HEK293T (cell line): ENCODE data around the gene NCCRP1.

Source experiments
- ARNT ChIP-seq: fragments of 450-650 bp; IDR thresholded peaks from 2 replicates; pipeline ENCODE4 v1.6.1; 2017; ENCODE audit warnings: mild to moderate bottlenecking
- ELF4 ChIP-seq: fragments of 450-650 bp; IDR thresholded peaks from 2 replicates; pipeline ENCODE4 v1.6.1; 2017; ENCODE audit warnings: antibody characterized with exemption
- FOXA1 ChIP-seq: fragments of 450-650 bp; IDR thresholded peaks from 2 replicates; pipeline ENCODE4 v1.6.1; 2016; ENCODE audit warnings: mild to moderate bottlenecking
- FOXM1 ChIP-seq: fragments of 450-650 bp; IDR thresholded peaks from 2 replicates; pipeline ENCODE4 v1.6.1; 2017; ENCODE audit warnings: mild to moderate bottlenecking, borderline replicate concordance
- HDGF ChIP-seq: fragments of 450-650 bp; IDR thresholded peaks from 2 replicates; pipeline ENCODE4 v1.6.1; 2017; ENCODE audit warnings: antibody characterized with exemption, borderline replicate concordance
- L3MBTL2 ChIP-seq: fragments of 450-650 bp; conservative IDR thresholded peaks from 2 replicates; pipeline ENCODE4 v1.6.1; 2016; ENCODE audit warnings: mild to moderate bottlenecking
- LEF1 ChIP-seq: fragments of 450-650 bp; IDR thresholded peaks from 2 replicates; pipeline ENCODE4 v1.6.1; 2017; ENCODE audit warnings: mild to moderate bottlenecking, borderline replicate concordance
- NFRKB ChIP-seq: fragments of 450-650 bp; IDR thresholded peaks from 2 replicates; pipeline ENCODE4 v1.6.1; 2016; ENCODE audit warnings: mild to moderate bottlenecking, moderate library complexity
- SP1 ChIP-seq: fragments of 450-650 bp; IDR thresholded peaks from 2 replicates; pipeline ENCODE4 v1.6.1; 2017
- ZNF384 ChIP-seq: fragments of 450-650 bp; IDR thresholded peaks from 2 replicates; pipeline ENCODE4 v1.6.1; 2016

DNA sequence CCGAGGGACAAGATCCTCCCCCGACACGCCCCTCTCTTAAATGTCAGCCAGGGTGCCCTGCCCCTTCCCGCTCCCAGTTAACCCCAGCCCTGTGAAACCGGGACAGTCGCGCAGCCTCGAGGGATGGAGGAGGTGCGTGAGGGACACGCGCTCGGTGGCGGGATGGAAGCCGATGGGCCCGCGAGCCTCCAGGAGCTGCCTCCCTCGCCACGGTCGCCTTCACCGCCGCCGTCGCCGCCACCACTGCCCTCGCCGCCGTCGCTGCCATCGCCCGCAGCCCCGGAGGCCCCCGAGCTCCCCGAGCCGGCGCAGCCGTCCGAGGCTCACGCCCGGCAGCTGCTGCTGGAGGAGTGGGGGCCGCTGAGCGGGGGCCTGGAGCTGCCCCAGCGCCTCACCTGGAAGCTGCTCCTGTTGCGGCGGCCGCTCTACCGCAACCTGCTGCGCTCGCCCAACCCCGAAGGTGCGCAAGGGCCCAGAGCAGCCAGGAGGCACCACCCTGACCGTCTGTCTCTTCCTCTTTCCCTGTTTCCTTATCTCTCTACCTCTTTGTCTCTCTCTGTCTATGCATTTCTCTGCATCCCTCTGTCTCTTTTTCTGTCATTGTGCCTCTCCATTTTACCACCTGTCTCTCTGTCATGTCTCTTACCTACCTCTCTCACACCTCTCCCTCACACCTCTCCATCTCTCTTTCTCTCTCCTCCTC lies at the start of gene NCCRP1:
- TF ChIP-seq LEF1: no peak
- no peak for TF ChIP-seq ELF4
- TF ChIP-seq FOXM1: no peak
- TF ChIP-seq SP1: no peak
- TF ChIP-seq L3MBTL2: no peak
- TF ChIP-seq ARNT: no peak
- TF ChIP-seq HDGF: no peak
- no peak for TF ChIP-seq ZNF384
- no peak for TF ChIP-seq FOXA1
- TF ChIP-seq NFRKB: no peak
